Neural cell (in vitro differentiated cells): Measurements from ENCODE around the gene PCDHB6. TPM values are rescaled to one million over a fixed set of nuclear protein-coding genes. Genes with fewer than 3 reads are reported as not detected.

Experiments used
- H2AFZ ChIP-seq: fragments of 200-600, 300-800 bp; sonication (generic), shearing (Covaris generic); 2 replicates; pipeline ENCODE4 v1.6.0; 2014; ENCODE audit warnings: low read depth, mild to moderate bottlenecking, antibody characterized with exemption, low read length, moderate library complexity
- H3F3A ChIP-seq: fragments of 200-600 bp; shearing (Covaris generic); 2 replicates; pipeline ENCODE4 v1.6.1; 2016; ENCODE audit warnings: mild to moderate bottlenecking, moderate library complexity, mixed read lengths, antibody characterized with exemption, low read length; ENCODE audit not compliant: insufficient read depth, poor library complexity, severe bottlenecking
- H3K27ac ChIP-seq: fragments of 200-600, 300-800 bp; sonication (generic), shearing (Covaris generic); 2 replicates; pipeline ENCODE4 v1.5.1; 2014; ENCODE audit warnings: mild to moderate bottlenecking, low read length, moderate library complexity
- H3K27me3 ChIP-seq: fragments of 300-800, 200-600 bp; sonication (generic), shearing (Covaris generic); 2 replicates; pipeline ENCODE4 v1.6.0; 2014; ENCODE audit warnings: mild to moderate bottlenecking, low read depth, low read length, moderate library complexity; ENCODE audit not compliant: insufficient read depth
- H3K36me3 ChIP-seq: fragments of 300-800, 200-600 bp; sonication (generic), shearing (Covaris generic); 2 replicates; pipeline ENCODE4 v1.5.1; 2014; ENCODE audit warnings: mild to moderate bottlenecking, antibody characterized with exemption, low read length, moderate library complexity; ENCODE audit not compliant: insufficient read depth
- H3K4me2 ChIP-seq: fragments of 300-800, 200-600 bp; sonication (generic), shearing (Covaris generic); 2 replicates; pipeline ENCODE4 v1.6.0; 2014; ENCODE audit warnings: mild to moderate bottlenecking, low read length
- H3K4me3 ChIP-seq: fragments of 300-800, 200-600 bp; sonication (generic), shearing (Covaris generic); 2 replicates; pipeline ENCODE4 v1.5.1; 2014; ENCODE audit warnings: mild to moderate bottlenecking, low read length, moderate library complexity
- H3K79me2 ChIP-seq: fragments of 200-600 bp; shearing (Covaris generic); replicated peaks from 2 replicates; pipeline ENCODE4 v1.6.0; 2014; ENCODE audit warnings: mild to moderate bottlenecking, low read length, moderate library complexity; ENCODE audit not compliant: insufficient read depth
- H3K9ac ChIP-seq: fragments of 300-800, 200-600 bp; sonication (generic), shearing (Covaris generic); 2 replicates; pipeline ENCODE4 v1.6.1; 2016; ENCODE audit warnings: mild to moderate bottlenecking, low read length, mixed read lengths
- H3K9me2 ChIP-seq: fragments of 200-600 bp; shearing (Covaris generic); 2 replicates; pipeline ENCODE4 v1.6.1; 2016; ENCODE audit warnings: mild to moderate bottlenecking, low read length, mixed read lengths; ENCODE audit not compliant: insufficient read depth
- H3K9me3 ChIP-seq: fragments of 200-600, 300-800 bp; sonication (generic), shearing (Covaris generic); 2 replicates; pipeline ENCODE4 v1.6.1; 2016; ENCODE audit warnings: mild to moderate bottlenecking, mixed run types, low read length, moderate library complexity, mixed read lengths
- H4K20me1 ChIP-seq: fragments of 200-600 bp; shearing (Covaris generic); 2 replicates; pipeline ENCODE4 v1.6.1; 2016; ENCODE audit warnings: mild to moderate bottlenecking, mixed run types; ENCODE audit not compliant: insufficient read depth
- EP300 ChIP-seq: fragments of 450-650 bp; conservative IDR thresholded peaks from 2 replicates; pipeline ENCODE4 v1.6.1; 2014; ENCODE audit warnings: antibody characterized with exemption, mild to moderate bottlenecking, moderate library complexity; ENCODE audit not compliant: poor library complexity, severe bottlenecking
- EZH2 ChIP-seq: fragments of 200-600, 300-800 bp; shearing (Covaris generic), sonication (generic); IDR thresholded peaks from 2 replicates; pipeline ENCODE4 v1.6.1; 2014; ENCODE audit warnings: antibody characterized with exemption, low read length, borderline replicate concordance, mild to moderate bottlenecking; ENCODE audit not compliant: insufficient read depth, poor library complexity, severe bottlenecking
- POLR2AphosphoS5 ChIP-seq: IDR thresholded peaks from 2 replicates; pipeline ENCODE4 v1.6.1; 2012
- RAD21 ChIP-seq: fragments of 450-650 bp; conservative IDR thresholded peaks from 2 replicates; pipeline ENCODE4 v1.6.1; 2014; ENCODE audit warnings: antibody characterized with exemption, mild to moderate bottlenecking, moderate library complexity
- REST ChIP-seq: IDR thresholded peaks from 2 replicates; pipeline ENCODE4 v1.6.1; 2012; ENCODE audit warnings: borderline replicate concordance
- SMC3 ChIP-seq: fragments of 450-650 bp; conservative IDR thresholded peaks from 2 replicates; pipeline ENCODE4 v1.6.1; 2014; ENCODE audit warnings: antibody characterized with exemption, mild to moderate bottlenecking, moderate library complexity; ENCODE audit not compliant: poor library complexity
- TAF1 ChIP-seq: IDR thresholded peaks from 2 replicates; pipeline ENCODE4 v1.6.1; 2012; ENCODE audit warnings: low read depth
- polyA plus RNA-seq: library from polyadenylated mRNA; depleted of rRNA; stranded (reverse); fragments of >200 nt; gene quantifications from 2 replicates; pipeline ENCODE4 v1.2.3, GENCODE V29; 2014
- TF ChIP-seq, protein P1 (sequence below): fragments of 450-650 bp; IDR thresholded peaks from 2 replicates; pipeline ENCODE4 v1.5.1; 2014; ENCODE audit warnings: antibody characterized with exemption, mild to moderate bottlenecking, moderate library complexity; ENCODE audit not compliant: poor library complexity, severe bottlenecking

PCDHB6 gene
- polyA plus RNA-seq, 1 donor from 2014 or later = 1.7 TPM

DNA sequence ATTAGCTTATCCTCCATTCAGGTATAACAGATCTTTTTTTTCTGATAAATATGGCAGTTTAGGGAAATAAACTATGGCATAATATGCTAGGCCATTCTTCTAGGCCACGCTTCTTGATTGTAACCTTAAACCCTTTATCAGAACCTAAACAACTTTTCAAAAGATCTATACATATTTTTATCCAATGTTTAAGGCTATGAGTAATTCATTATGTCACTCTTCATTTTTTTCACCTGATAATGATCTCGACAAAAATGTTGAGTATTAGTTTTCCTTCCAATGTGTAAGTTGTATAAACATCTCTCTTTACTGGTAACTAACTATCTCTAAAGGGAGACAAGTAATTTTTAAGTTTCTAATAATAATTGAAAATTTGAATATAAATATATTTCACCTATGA lies 30.6 kb upstream of the PCDHB6 start:
- Histone ChIP-seq H3K9ac (no peak overlapping the region), H3K79me2 (peaks cover 27% of the 10 kb centered on the region), H3K9me3 (peaks cover 21% of the 10 kb centered on the region), H3K4me3 (no peak overlapping the region), H3K4me2 (no peak overlapping the region), H4K20me1 (no peaks in the 10 kb centered on the region), H3K27ac (no peak overlapping the region), H3K27me3 (no peaks in the 10 kb centered on the region), H3K9me2 (no peaks in the 10 kb centered on the region), H3F3A (no peaks in the 10 kb centered on the region), H2AFZ (no peak overlapping the region), H3K36me3 (no peaks in the 10 kb centered on the region)
- TF ChIP-seq SMC3 (no peak), EP300 (no peak), REST (no peak), EZH2 (no peak), RAD21 (no peak), POLR2AphosphoS5 (no peak)
- TF ChIP-seq, protein P1, sequence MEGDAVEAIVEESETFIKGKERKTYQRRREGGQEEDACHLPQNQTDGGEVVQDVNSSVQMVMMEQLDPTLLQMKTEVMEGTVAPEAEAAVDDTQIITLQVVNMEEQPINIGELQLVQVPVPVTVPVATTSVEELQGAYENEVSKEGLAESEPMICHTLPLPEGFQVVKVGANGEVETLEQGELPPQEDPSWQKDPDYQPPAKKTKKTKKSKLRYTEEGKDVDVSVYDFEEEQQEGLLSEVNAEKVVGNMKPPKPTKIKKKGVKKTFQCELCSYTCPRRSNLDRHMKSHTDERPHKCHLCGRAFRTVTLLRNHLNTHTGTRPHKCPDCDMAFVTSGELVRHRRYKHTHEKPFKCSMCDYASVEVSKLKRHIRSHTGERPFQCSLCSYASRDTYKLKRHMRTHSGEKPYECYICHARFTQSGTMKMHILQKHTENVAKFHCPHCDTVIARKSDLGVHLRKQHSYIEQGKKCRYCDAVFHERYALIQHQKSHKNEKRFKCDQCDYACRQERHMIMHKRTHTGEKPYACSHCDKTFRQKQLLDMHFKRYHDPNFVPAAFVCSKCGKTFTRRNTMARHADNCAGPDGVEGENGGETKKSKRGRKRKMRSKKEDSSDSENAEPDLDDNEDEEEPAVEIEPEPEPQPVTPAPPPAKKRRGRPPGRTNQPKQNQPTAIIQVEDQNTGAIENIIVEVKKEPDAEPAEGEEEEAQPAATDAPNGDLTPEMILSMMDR = no peak

DNA sequence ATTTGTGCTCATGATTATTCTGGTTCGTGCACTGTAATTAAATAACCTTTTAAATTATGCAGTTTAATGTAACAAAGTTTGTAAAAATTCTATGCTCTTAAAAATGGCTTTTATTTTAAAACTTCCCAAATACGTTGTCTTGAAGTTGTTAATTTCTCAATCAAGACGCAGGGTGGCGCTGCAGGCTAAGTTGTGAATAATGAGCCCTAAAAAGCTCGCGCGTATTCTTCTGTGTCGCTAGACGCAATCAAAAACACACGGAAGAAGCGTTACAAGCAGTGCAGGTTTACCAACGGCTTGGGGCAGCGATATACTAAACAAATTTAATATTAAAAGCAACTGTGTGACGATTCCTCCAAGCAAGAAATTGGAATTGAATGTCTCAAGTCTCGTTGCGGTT lies 28.3 kb upstream of the PCDHB6 start, which contains the start of gene PCDHB4:
Gene PCDHB4 (plus strand): TSS at position 256 of the 400 bp plus-strand sequence. CDS start 181 bp downstream, outside the sequence.
- Histone ChIP-seq H3K9me2 (no peaks in the 10 kb centered on the region), H4K20me1 (no peaks in the 10 kb centered on the region), H2AFZ (no peak within 1 kb of the TSS), H3K9ac (no peak within 1 kb of the TSS), H3K4me3 (no peak within 1 kb of the TSS), H3K9me3 (peaks cover 15% of the 10 kb centered on the region), H3K36me3 (no peaks in the 10 kb centered on the region), H3K27ac (no peak within 1 kb of the TSS), H3K27me3 (no peaks in the 10 kb centered on the region), H3F3A (no peaks in the 10 kb centered on the region), H3K79me2 (peaks cover 19% of the 10 kb centered on the region), H3K4me2 (no peak within 1 kb of the TSS)
- TF ChIP-seq EP300 = no peak
- no peak for TF ChIP-seq REST
- TF ChIP-seq TAF1 = no peak
- no peak for TF ChIP-seq RAD21
- no peak for TF ChIP-seq SMC3
- no peak for TF ChIP-seq POLR2AphosphoS5
- TF ChIP-seq, protein P1 = no peak
